Measurements from ENCODE around the gene IL25.

GRCh38 chr14:23372509-23372908, at the start of gene IL25:
- TF ChIP-seq CTCF (IDR thresholded peaks at IDR 0.05): no peak
- TF ChIP-seq POLR2A (IDR thresholded peaks at IDR 0.05): no peak
- no peak for TF ChIP-seq EP300 (IDR thresholded peaks at IDR 0.05)

All from ovary (tissue), 3 donors.